H9 (cell line): ENCODE data around the gene AKNAD1. TPM values are rescaled to one million over a fixed set of nuclear protein-coding genes. Genes with fewer than 3 reads are reported as not detected.

ENCODE experiments used
- DNase-seq: peaks from one replicate; pipeline ENCODE4 v3.0.0-alpha.2; 2017
- H2AFZ ChIP-seq: one replicate; pipeline ENCODE4 v1.6.1; 2013; ENCODE audit warnings: mild to moderate bottlenecking, low read length, control low read depth, moderate library complexity
- H2AK5ac ChIP-seq: 2 replicates; pipeline ENCODE4 v1.6.1; 2013; ENCODE audit warnings: low read length, control low read depth, mixed read lengths; ENCODE audit not compliant: insufficient read length
- H2BK120ac ChIP-seq: one replicate; pipeline ENCODE4 v1.6.1; 2013; ENCODE audit warnings: low read depth, mild to moderate bottlenecking, low read length, control low read depth, inconsistent platforms; ENCODE audit not compliant: poor library complexity, severe bottlenecking
- H2BK12ac ChIP-seq: 2 replicates; pipeline ENCODE4 v1.6.1; 2013; ENCODE audit warnings: low read length, control low read depth, mixed read lengths, low read depth; ENCODE audit not compliant: insufficient read length
- H2BK15ac ChIP-seq: 2 replicates; pipeline ENCODE4 v1.6.1; 2013; ENCODE audit warnings: low read depth, low read length, control low read depth
- H2BK20ac ChIP-seq: one replicate; pipeline ENCODE4 v1.6.1; 2013; ENCODE audit warnings: low read depth, mild to moderate bottlenecking, low read length, control low read depth, inconsistent platforms; ENCODE audit not compliant: poor library complexity, severe bottlenecking
- H2BK5ac ChIP-seq: 2 replicates; pipeline ENCODE4 v1.6.1; 2013; ENCODE audit warnings: low read length, control low read depth, mixed read lengths; ENCODE audit not compliant: insufficient read length
- H3K14ac ChIP-seq: 2 replicates; pipeline ENCODE4 v1.6.1; 2013; ENCODE audit warnings: low read length, control low read depth; ENCODE audit not compliant: insufficient read depth
- H3K18ac ChIP-seq: 2 replicates; pipeline ENCODE4 v1.6.1; 2013; ENCODE audit warnings: low read depth, mild to moderate bottlenecking, mixed read lengths, low read length, control low read depth; ENCODE audit not compliant: insufficient read length
- H3K23ac ChIP-seq: 2 replicates; pipeline ENCODE4 v1.6.1; 2013; ENCODE audit warnings: low read length, control low read depth, mixed read lengths, low read depth; ENCODE audit not compliant: insufficient read length
- H3K23me2 ChIP-seq: 2 replicates; pipeline ENCODE4 v1.6.1; 2013; ENCODE audit warnings: low read depth, mild to moderate bottlenecking, mixed read lengths, low read length, control low read depth; ENCODE audit not compliant: insufficient read length, poor library complexity, severe bottlenecking
- H3K27ac ChIP-seq: 2 replicates; pipeline ENCODE4 v1.5.1; 2013; ENCODE audit warnings: low read length, control low read depth, mixed read lengths, low read depth; ENCODE audit not compliant: insufficient read length
- H3K27me3 ChIP-seq: 2 replicates; pipeline ENCODE4 v1.6.1; 2013; ENCODE audit warnings: low read length, control low read depth, inconsistent platforms; ENCODE audit not compliant: insufficient read depth
- H3K4ac ChIP-seq: 2 replicates; pipeline ENCODE4 v1.6.1; 2013; ENCODE audit warnings: low read depth, mild to moderate bottlenecking, control low read depth, inconsistent platforms, low read length, moderate library complexity
- H3K4me1 ChIP-seq: 2 replicates; pipeline ENCODE4 v1.6.1; 2013; ENCODE audit warnings: low read length, control low read depth, inconsistent platforms; ENCODE audit not compliant: insufficient read depth
- H3K4me2 ChIP-seq: 2 replicates; pipeline ENCODE4 v1.6.1; 2013; ENCODE audit warnings: low read length, control low read depth, mixed read lengths; ENCODE audit not compliant: insufficient read length, insufficient read depth
- H3K56ac ChIP-seq: 2 replicates; pipeline ENCODE4 v1.6.1; 2013; ENCODE audit warnings: low read depth, mild to moderate bottlenecking, mixed read lengths, low read length, control low read depth; ENCODE audit not compliant: insufficient read length
- H3K79me1 ChIP-seq: 2 replicates; pipeline ENCODE4 v1.6.1; 2013; ENCODE audit warnings: low read depth, mild to moderate bottlenecking, moderate library complexity, low read length, control low read depth, inconsistent platforms; ENCODE audit not compliant: insufficient read depth, poor library complexity, severe bottlenecking
- H3K79me2 ChIP-seq: 2 replicates; pipeline ENCODE4 v1.6.1; 2013; ENCODE audit warnings: low read length, control low read depth, inconsistent platforms; ENCODE audit not compliant: insufficient read depth
- H3K9ac ChIP-seq: 2 replicates; pipeline ENCODE4 v1.6.1; 2013; ENCODE audit warnings: low read length, control low read depth, mixed read lengths; ENCODE audit not compliant: insufficient read length; ENCODE audit errors: extremely low read depth
- H3K9me3 ChIP-seq: one replicate; pipeline ENCODE4 v1.6.1; 2013; ENCODE audit warnings: low read depth, low read length, inconsistent platforms; ENCODE audit not compliant: control insufficient read depth
- H3T11ph ChIP-seq: one replicate; pipeline ENCODE4 v1.6.1; 2013; ENCODE audit warnings: mild to moderate bottlenecking, low read length, control low read depth, inconsistent platforms
- H4K20me1 ChIP-seq: one replicate; pipeline ENCODE4 v1.6.1; 2013; ENCODE audit not compliant: control insufficient read depth, insufficient read length, insufficient read depth
- H4K5ac ChIP-seq: 2 replicates; pipeline ENCODE4 v1.6.1; 2013; ENCODE audit warnings: low read depth, mild to moderate bottlenecking, mixed read lengths, low read length, control low read depth; ENCODE audit not compliant: insufficient read length
- H4K8ac ChIP-seq: replicated peaks from 2 replicates; pipeline ENCODE4 v1.6.1; 2013; ENCODE audit warnings: low read length, control low read depth, mixed read lengths, low read depth; ENCODE audit not compliant: insufficient read length
- H4K91ac ChIP-seq: 2 replicates; pipeline ENCODE4 v1.6.1; 2013; ENCODE audit warnings: low read depth, mild to moderate bottlenecking, moderate library complexity, mixed read lengths, low read length, control low read depth; ENCODE audit not compliant: insufficient read length
- H3K27ac Mint-ChIP-seq, 3 experiments: 2 replicates in 2 of 3; 3 replicates in 1 of 3; pipeline ENCODE4 v1.8.0; 2020 to 2021; ENCODE audit warnings: mixed read lengths in 3 of 3, mild to moderate bottlenecking in 1 of 3, moderate library complexity in 1 of 3
- H3K27me3 Mint-ChIP-seq: 2 replicates; pipeline ENCODE4 v1.8.0; 2021; ENCODE audit warnings: low read depth, mild to moderate bottlenecking, moderate library complexity, mixed read lengths
- H3K36me3 Mint-ChIP-seq, 3 experiments: 2 replicates in 2 of 3; 3 replicates in 1 of 3; pipeline ENCODE4 v1.8.0; 2020 to 2021; ENCODE audit warnings: low read depth in 3 of 3, mixed read lengths in 3 of 3; ENCODE audit not compliant: insufficient read depth in 1 of 3
- H3K4me1 Mint-ChIP-seq, 2 experiments: 2 replicates each; pipeline ENCODE4 v1.8.0; 2020; ENCODE audit warnings: mixed read lengths in 2 of 2
- H3K4me3 Mint-ChIP-seq, 2 experiments: 2 replicates in 1 of 2; 3 replicates in 1 of 2; pipeline ENCODE4 v1.8.0; 2020 to 2021; ENCODE audit warnings: mild to moderate bottlenecking in 2 of 2, mixed read lengths in 2 of 2, moderate library complexity in 1 of 2
- H3K9me3 Mint-ChIP-seq, 2 experiments: 2 replicates in 1 of 2; 3 replicates in 1 of 2; pipeline ENCODE4 v1.8.0; 2020; ENCODE audit warnings: mild to moderate bottlenecking in 2 of 2, mixed read lengths in 2 of 2, moderate library complexity in 1 of 2
- CTCF ChIP-seq: fragments of 200-600 bp; sonication (generic); conservative IDR thresholded peaks from 3 replicates; pipeline ENCODE4 v1.8.0; 2021; ENCODE audit warnings: antibody characterized with exemption, mild to moderate bottlenecking
- WGBS: extraction: QIAGEN DNeasy Blood & Tissue Kit; methylation state at CpG from one replicate; pipeline ENCODE4 v1.1.7; 2013; ENCODE audit warnings: missing lambda C conversion rate, low lambda C conversion rate, mixed read lengths; ENCODE audit not compliant: insufficient read length; ENCODE audit errors: extremely low coverage; 5-methylcytosine and 5-hydroxymethylcytosine counted together
- total RNA-seq: library from RNA; stranded (reverse); gene quantifications from 2 replicates; pipeline ENCODE4 v1.2.1, GENCODE V29; 2021

AKNAD1 gene
- total RNA-seq, 1 experiment from 2014 or later, result not detected

GRCh38 chr1:108826081-108826635 is 30.7 kb downstream of the AKNAD1 start:
- no peak overlapping the region for H3K4me3 Mint-ChIP-seq
- Histone ChIP-seq H2AK5ac (no peak overlapping the region), H3K23me2 (no peaks in the 10 kb centered on the region), H3K4me1 (no peaks in the 10 kb centered on the region), H3K23ac (no peak overlapping the region), H3K56ac (no peak overlapping the region), H3K27me3 (no peaks in the 10 kb centered on the region), H2BK5ac (no peak overlapping the region), H2BK20ac (no peak overlapping the region), H3K14ac (no peak overlapping the region), H2BK120ac (no peak overlapping the region), H4K5ac (no peak overlapping the region), H3K4ac (no peak overlapping the region), H3K27ac (no peak overlapping the region), H2AFZ (no peak overlapping the region), H3K9ac (no peak overlapping the region), H4K20me1 (no peaks in the 10 kb centered on the region), H3K9me3 (no peaks in the 10 kb centered on the region), H3K4me2 (no peak overlapping the region), H3K18ac (no peak overlapping the region), H3T11ph (no peak overlapping the region), H3K79me1 (no peaks in the 10 kb centered on the region), H3K79me2 (no peaks in the 10 kb centered on the region), H2BK15ac (no peak overlapping the region), H4K91ac (no peak overlapping the region), H2BK12ac (no peak overlapping the region), H4K8ac (no peak overlapping the region)
- no peak for TF ChIP-seq CTCF
- no CpG with 5 or more reads among the region's 3 CpGs for WGBS
- H3K9me3 Mint-ChIP-seq, result no peaks in the 10 kb centered on the region; a peak in 1 of 5 replicates
- H3K4me1 Mint-ChIP-seq, result peaks cover 9 to 13% of the 10 kb centered on the region in 2 experiments; a peak in 3 of 4 replicates
- no peak for DNase-seq
- no peak overlapping the region for H3K27ac Mint-ChIP-seq
- H3K36me3 Mint-ChIP-seq, result no peaks in the 10 kb centered on the region
- peaks cover 2% of the 10 kb centered on the region for H3K27me3 Mint-ChIP-seq
